ENCODE results near the gene ZNF185. TPM values are rescaled to one million over a fixed set of nuclear protein-coding genes. Genes with fewer than 3 reads are reported as not detected.
A peak's percentile ranks its signal among the peaks of the same experiment; 100 is the strongest.

The ZNF185 gene
- total RNA-seq, 1 experiment from 2014 or later = 15.8 TPM

DNA sequence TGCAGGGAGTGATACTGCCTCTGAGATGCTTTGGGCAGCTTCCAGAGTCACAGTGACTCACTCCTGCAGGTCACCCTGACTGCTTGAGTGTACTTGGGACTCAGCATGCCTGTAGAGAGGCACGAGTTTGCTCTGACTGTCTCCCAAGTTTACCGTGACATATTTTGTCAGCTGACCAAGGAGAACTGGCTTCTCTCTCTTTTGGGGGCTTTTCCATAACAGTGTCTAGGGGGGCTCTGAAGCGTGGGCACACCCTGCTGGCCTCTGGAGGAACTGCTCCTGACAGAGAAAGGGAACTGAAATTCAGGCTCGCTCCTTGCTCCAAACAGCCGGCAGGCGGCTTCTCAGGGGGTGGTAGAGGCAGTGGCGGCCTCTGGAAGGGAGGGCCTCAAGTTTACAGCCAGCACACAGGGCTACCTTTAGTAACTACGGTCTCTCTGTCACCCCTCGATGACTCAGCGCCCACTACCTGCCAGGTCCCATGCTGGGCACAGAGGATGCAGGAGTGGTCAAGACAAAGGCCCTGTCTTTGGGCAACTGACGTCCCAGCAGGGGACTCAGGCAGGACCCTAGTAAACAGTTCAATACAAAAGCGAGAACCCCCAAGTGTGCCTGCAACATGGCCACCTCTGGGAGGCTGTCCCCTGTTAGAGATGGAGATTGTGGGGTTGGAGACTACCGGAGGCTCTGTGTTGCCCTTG lies 17.8 kb downstream of the ZNF185 start:
- peaks cover 10 to 16% of the 10 kb centered on the region in 2 experiments for H3K4me1 ChIP-seq (ENCODE audit: control insufficient read depth in 1 of 2, insufficient read depth in 2 of 2, low read length in 2 of 2)
- ATAC-seq (peak; percentile 85), DNase-seq (ENCODE audit: low read depth, low spot score) (peak; percentile 18)
- H3K9ac ChIP-seq (ENCODE audit: low read length) = peak overlapping the region; percentile 11; the same call in 1 of the 2 replicates
- POLR2A ChIA-PET = no interaction called here
- H3K27ac ChIP-seq (ENCODE audit: low read depth, low read length) = no peak overlapping the region
- no peaks in the 10 kb centered on the region for H3K79me2 ChIP-seq (ENCODE audit: insufficient read depth, low read length)
- intact Hi-C loops (cut with micrococcal nuclease) = no loop called here
- H3K36me3 ChIP-seq (ENCODE audit: control insufficient read depth in 1 of 2, insufficient read depth in 2 of 2, low read length in 2 of 2) = no peaks in the 10 kb centered on the region
- no peak overlapping the region for H2AFZ ChIP-seq (ENCODE audit: low read depth, low read length, poor library complexity, severe bottlenecking)
- no peaks in the 10 kb centered on the region for H4K20me1 ChIP-seq (ENCODE audit: insufficient read depth)
- H3K9me3 ChIP-seq (ENCODE audit: control insufficient read depth in 1 of 2, insufficient read depth in 1 of 2, low read depth in 1 of 2, low read length in 2 of 2) = no peaks in the 10 kb centered on the region
- no peaks in the 10 kb centered on the region for H3K9me2 ChIP-seq (ENCODE audit: insufficient read depth)
- CTCF ChIA-PET = no interaction called here
- peak overlapping the region in 1 of 2 experiments; percentile 20; a peak in 1 of 4 replicates for H3K4me3 ChIP-seq (replicated peaks in 1 of 2; ENCODE audit: low read depth in 1 of 2, low read length in 2 of 2)
- no TSS peak for BruUV-seq (replicated peaks)
- RAD21 ChIA-PET (ENCODE audit: low non-redundant PET in 1 of 2, low total read pairs in 2 of 2, uncharacterized antibody in 2 of 2, unreplicated experiment in 2 of 2) = no interaction called here
- peak overlapping the region; percentile 63 for H3K4me2 ChIP-seq (ENCODE audit: low read length)
- TF ChIP-seq FOSL1 (IDR thresholded peaks at IDR 0.05; ENCODE audit: low read depth) (no peak), SRF (IDR thresholded peaks at IDR 0.05; ENCODE audit: low read depth) (no peak), RAD21 (IDR thresholded peaks at IDR 0.05; ENCODE audit: low read depth) (peak; percentile 52), SP1 (IDR thresholded peaks at IDR 0.05; ENCODE audit: low read depth) (no peak), POLR2A (IDR thresholded peaks at IDR 0.05; ENCODE audit: borderline replicate concordance, extremely low read depth, insufficient read depth, insufficient read length) (no peak), ZFX (IDR thresholded peaks at IDR 0.05) (no peak), ELF1 (IDR thresholded peaks at IDR 0.05; ENCODE audit: borderline replicate concordance, low read depth) (no peak), SIN3A (IDR thresholded peaks at IDR 0.05; ENCODE audit: low read depth) (no peak), POLR2AphosphoS5 (IDR thresholded peaks at IDR 0.05; ENCODE audit: low read depth, low read length) (no peak), TCF7L2 (IDR thresholded peaks at IDR 0.05; ENCODE audit: borderline replicate concordance, extremely low read depth, insufficient read depth, insufficient read length) (no peak), JUND (IDR thresholded peaks at IDR 0.05) (no peak), REST (IDR thresholded peaks at IDR 0.05; ENCODE audit: low read depth) (no peak), YY1 (IDR thresholded peaks at IDR 0.05; ENCODE audit: extremely low read depth, insufficient replicate concordance, low read depth, low read length) (no peak)
- TF ChIP-seq, protein P1, sequence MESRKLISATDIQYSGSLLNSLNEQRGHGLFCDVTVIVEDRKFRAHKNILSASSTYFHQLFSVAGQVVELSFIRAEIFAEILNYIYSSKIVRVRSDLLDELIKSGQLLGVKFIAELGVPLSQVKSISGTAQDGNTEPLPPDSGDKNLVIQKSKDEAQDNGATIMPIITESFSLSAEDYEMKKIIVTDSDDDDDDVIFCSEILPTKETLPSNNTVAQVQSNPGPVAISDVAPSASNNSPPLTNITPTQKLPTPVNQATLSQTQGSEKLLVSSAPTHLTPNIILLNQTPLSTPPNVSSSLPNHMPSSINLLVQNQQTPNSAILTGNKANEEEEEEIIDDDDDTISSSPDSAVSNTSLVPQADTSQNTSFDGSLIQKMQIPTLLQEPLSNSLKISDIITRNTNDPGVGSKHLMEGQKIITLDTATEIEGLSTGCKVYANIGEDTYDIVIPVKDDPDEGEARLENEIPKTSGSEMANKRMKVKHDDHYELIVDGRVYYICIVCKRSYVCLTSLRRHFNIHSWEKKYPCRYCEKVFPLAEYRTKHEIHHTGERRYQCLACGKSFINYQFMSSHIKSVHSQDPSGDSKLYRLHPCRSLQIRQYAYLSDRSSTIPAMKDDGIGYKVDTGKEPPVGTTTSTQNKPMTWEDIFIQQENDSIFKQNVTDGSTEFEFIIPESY (IDR thresholded peaks at IDR 0.05; ENCODE audit: extremely low read depth, insufficient replicate concordance, low read length) = no peak
- TF ChIP-seq, protein P2, sequence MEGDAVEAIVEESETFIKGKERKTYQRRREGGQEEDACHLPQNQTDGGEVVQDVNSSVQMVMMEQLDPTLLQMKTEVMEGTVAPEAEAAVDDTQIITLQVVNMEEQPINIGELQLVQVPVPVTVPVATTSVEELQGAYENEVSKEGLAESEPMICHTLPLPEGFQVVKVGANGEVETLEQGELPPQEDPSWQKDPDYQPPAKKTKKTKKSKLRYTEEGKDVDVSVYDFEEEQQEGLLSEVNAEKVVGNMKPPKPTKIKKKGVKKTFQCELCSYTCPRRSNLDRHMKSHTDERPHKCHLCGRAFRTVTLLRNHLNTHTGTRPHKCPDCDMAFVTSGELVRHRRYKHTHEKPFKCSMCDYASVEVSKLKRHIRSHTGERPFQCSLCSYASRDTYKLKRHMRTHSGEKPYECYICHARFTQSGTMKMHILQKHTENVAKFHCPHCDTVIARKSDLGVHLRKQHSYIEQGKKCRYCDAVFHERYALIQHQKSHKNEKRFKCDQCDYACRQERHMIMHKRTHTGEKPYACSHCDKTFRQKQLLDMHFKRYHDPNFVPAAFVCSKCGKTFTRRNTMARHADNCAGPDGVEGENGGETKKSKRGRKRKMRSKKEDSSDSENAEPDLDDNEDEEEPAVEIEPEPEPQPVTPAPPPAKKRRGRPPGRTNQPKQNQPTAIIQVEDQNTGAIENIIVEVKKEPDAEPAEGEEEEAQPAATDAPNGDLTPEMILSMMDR (IDR thresholded peaks at IDR 0.05 in 2 of 3, conservative IDR thresholded peaks at IDR 0.05 in 1 of 3; ENCODE audit: borderline replicate concordance in 1 of 3, insufficient read depth in 1 of 3, low read depth in 2 of 3, low read length in 2 of 3) = peak; percentile 75 to 85 (median 83)
- TF ChIP-seq, protein P3, sequence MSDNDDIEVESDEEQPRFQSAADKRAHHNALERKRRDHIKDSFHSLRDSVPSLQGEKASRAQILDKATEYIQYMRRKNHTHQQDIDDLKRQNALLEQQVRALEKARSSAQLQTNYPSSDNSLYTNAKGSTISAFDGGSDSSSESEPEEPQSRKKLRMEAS (IDR thresholded peaks at IDR 0.05) = no peak
- H3K27me3 ChIP-seq (ENCODE audit: insufficient read depth, low read length) = no peaks in the 10 kb centered on the region

All from HCT116 (cell line).